ENCODE data around the gene MECP2.

MECP2 gene

GRCh38 chrX:154082396-154083125 is 15.0 kb downstream of the MECP2 start:
- H3K9ac ChIP-seq (ENCODE audit: low read depth, low read length) = no peak overlapping the region
- peaks cover 2% of the 10 kb centered on the region for H3K36me3 ChIP-seq (ENCODE audit: control insufficient read depth, insufficient read depth, low read length)
- no peaks in the 10 kb centered on the region for H3K27me3 ChIP-seq (ENCODE audit: control insufficient read depth, insufficient read depth, low read length)
- no peaks in the 10 kb centered on the region for H3K9me3 ChIP-seq (ENCODE audit: control insufficient read depth, insufficient read depth, low read length)
- H3K4me1 ChIP-seq (ENCODE audit: control insufficient read depth, insufficient read depth, low read length) = no peaks in the 10 kb centered on the region
- H3K4me3 ChIP-seq (ENCODE audit: low read depth, low read length) = no peak overlapping the region

DNA sequence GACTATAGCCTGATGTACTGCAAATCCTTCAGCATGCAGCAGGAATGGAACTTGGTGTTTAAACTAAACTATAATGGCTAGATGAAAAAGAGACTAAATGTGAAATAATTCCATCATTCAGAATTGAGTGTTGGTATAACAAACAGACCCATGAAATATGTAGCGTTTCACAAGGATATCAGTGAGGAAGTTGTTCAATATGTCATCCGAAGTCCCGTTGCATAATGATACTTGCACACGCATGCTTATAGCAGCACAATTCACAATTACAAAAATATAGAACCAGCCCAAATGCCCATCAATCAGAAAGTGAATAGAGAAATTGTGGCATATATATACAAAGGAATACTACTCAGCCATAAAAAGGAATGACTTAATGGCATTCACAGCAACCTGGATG is 20.4 kb downstream of the MECP2 start:
- Histone ChIP-seq H3K9ac (ENCODE audit: low read depth, low read length) (no peak overlapping the region), H3K4me1 (ENCODE audit: control insufficient read depth, insufficient read depth, low read length) (peaks cover 4% of the 10 kb centered on the region), H3K4me3 (ENCODE audit: low read depth, low read length) (no peak overlapping the region), H3K36me3 (ENCODE audit: control insufficient read depth, insufficient read depth, low read length) (peaks cover 2% of the 10 kb centered on the region), H3K9me3 (ENCODE audit: control insufficient read depth, insufficient read depth, low read length) (peaks cover 3% of the 10 kb centered on the region), H3K27me3 (ENCODE audit: control insufficient read depth, insufficient read depth, low read length) (no peaks in the 10 kb centered on the region)

DNA sequence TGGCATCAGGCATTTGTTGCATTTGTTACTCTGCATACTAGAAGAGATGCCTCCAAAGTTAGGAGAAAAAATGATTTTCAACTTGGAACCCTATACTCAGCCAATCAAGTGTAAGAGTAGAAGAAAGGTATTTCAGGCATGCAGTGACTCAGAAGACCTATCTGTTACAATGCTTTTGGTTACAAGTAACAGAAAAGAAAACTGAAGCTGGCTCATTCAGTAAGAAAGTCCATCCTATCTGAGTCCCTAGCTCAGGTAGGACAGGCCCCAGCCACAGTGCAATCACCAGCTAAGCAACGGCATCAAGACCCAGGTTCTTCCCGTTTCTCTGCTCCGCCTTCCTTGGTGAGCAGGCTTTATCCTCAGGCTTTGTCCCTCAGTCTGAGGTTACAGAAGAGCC is 23.3 kb downstream of the MECP2 start:
- no peak overlapping the region for H3K9ac ChIP-seq (ENCODE audit: low read depth, low read length)

GRCh38 chrX:154072192-154072591 is 25.3 kb downstream of the MECP2 start:
- peaks cover 3% of the 10 kb centered on the region for H3K9me3 ChIP-seq (ENCODE audit: control insufficient read depth, insufficient read depth, low read length)
- H3K36me3 ChIP-seq (ENCODE audit: control insufficient read depth, insufficient read depth, low read length) = no peaks in the 10 kb centered on the region
- H3K4me1 ChIP-seq (ENCODE audit: control insufficient read depth, insufficient read depth, low read length) = peaks cover 4% of the 10 kb centered on the region
- H3K9ac ChIP-seq (ENCODE audit: low read depth, low read length) = no peak overlapping the region
- no peak overlapping the region for H3K4me3 ChIP-seq (ENCODE audit: low read depth, low read length)
- H3K27me3 ChIP-seq (ENCODE audit: control insufficient read depth, insufficient read depth, low read length) = no peaks in the 10 kb centered on the region

More for the DNA sequence above, 23.3 kb downstream of the MECP2 start:
- H3K4me3 ChIP-seq (ENCODE audit: low read depth, low read length) = no peak overlapping the region
- no peaks in the 10 kb centered on the region for H3K27me3 ChIP-seq (ENCODE audit: control insufficient read depth, insufficient read depth, low read length)
- peaks cover 4% of the 10 kb centered on the region for H3K4me1 ChIP-seq (ENCODE audit: control insufficient read depth, insufficient read depth, low read length)
- peaks cover 3% of the 10 kb centered on the region for H3K9me3 ChIP-seq (ENCODE audit: control insufficient read depth, insufficient read depth, low read length)
- H3K36me3 ChIP-seq (ENCODE audit: control insufficient read depth, insufficient read depth, low read length) = no peaks in the 10 kb centered on the region

GRCh38 chrX:154068560-154068959 is 29.0 kb downstream of the MECP2 start:
- H3K36me3 ChIP-seq (ENCODE audit: control insufficient read depth, insufficient read depth, low read length) = no peaks in the 10 kb centered on the region
- no peaks in the 10 kb centered on the region for H3K4me1 ChIP-seq (ENCODE audit: control insufficient read depth, insufficient read depth, low read length)
- no peak overlapping the region for H3K9ac ChIP-seq (ENCODE audit: low read depth, low read length)
- H3K9me3 ChIP-seq (ENCODE audit: control insufficient read depth, insufficient read depth, low read length) = no peaks in the 10 kb centered on the region
- no peak overlapping the region for H3K4me3 ChIP-seq (ENCODE audit: low read depth, low read length)
- no peaks in the 10 kb centered on the region for H3K27me3 ChIP-seq (ENCODE audit: control insufficient read depth, insufficient read depth, low read length)

- H3K4me1 ChIP-seq (ENCODE audit: control insufficient read depth, insufficient read depth, low read length) = no peaks in the 10 kb centered on the region
- H3K9me3 ChIP-seq (ENCODE audit: control insufficient read depth, insufficient read depth, low read length) = no peaks in the 10 kb centered on the region
- no peaks in the 10 kb centered on the region for H3K27me3 ChIP-seq (ENCODE audit: control insufficient read depth, insufficient read depth, low read length)
- H3K9ac ChIP-seq (ENCODE audit: low read depth, low read length) = no peak overlapping the region
- H3K4me3 ChIP-seq (ENCODE audit: low read depth, low read length) = no peak overlapping the region
- H3K36me3 ChIP-seq (ENCODE audit: control insufficient read depth, insufficient read depth, low read length) = no peaks in the 10 kb centered on the region
These were observed 32.7 kb downstream of the MECP2 start for GRCh38 chrX:154064637-154065435.

GRCh38 chrX:154063234-154063633 is 34.3 kb downstream of the MECP2 start:
- Histone ChIP-seq H3K9me3 (ENCODE audit: control insufficient read depth, insufficient read depth, low read length) (no peaks in the 10 kb centered on the region), H3K36me3 (ENCODE audit: control insufficient read depth, insufficient read depth, low read length) (no peaks in the 10 kb centered on the region), H3K4me1 (ENCODE audit: control insufficient read depth, insufficient read depth, low read length) (no peaks in the 10 kb centered on the region), H3K9ac (ENCODE audit: low read depth, low read length) (no peak overlapping the region), H3K4me3 (ENCODE audit: low read depth, low read length) (no peak overlapping the region), H3K27me3 (ENCODE audit: control insufficient read depth, insufficient read depth, low read length) (no peaks in the 10 kb centered on the region)

DNA sequence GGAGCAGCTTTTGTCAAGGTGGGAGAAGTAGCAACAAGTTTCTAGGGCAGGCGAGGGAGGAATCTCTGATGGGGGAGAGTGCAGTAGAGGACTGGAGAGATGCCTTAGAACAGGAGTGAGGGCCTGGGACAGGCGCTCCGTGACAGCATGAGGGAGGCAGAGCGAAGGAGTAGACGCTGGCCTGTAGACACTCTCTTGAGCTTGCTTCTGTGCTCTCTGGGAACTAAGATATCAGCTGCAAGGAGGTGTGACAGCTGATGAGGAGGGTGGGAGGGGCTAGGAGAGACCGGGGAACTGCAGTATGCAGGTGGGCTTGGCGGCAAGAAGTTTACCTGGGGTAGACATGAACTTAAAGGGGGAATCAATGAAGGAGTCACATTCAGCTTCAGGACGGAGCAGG is 35.7 kb downstream of the MECP2 start:
- H3K4me3 ChIP-seq (ENCODE audit: low read depth, low read length) = no peak overlapping the region
- H3K9me3 ChIP-seq (ENCODE audit: control insufficient read depth, insufficient read depth, low read length) = no peaks in the 10 kb centered on the region
- no peaks in the 10 kb centered on the region for H3K27me3 ChIP-seq (ENCODE audit: control insufficient read depth, insufficient read depth, low read length)
- H3K36me3 ChIP-seq (ENCODE audit: control insufficient read depth, insufficient read depth, low read length) = no peaks in the 10 kb centered on the region
- H3K4me1 ChIP-seq (ENCODE audit: control insufficient read depth, insufficient read depth, low read length) = no peaks in the 10 kb centered on the region
- H3K9ac ChIP-seq (ENCODE audit: low read depth, low read length) = no peak overlapping the region

- Histone ChIP-seq H3K4me3 (ENCODE audit: low read depth, low read length) (no peak overlapping the region), H3K9me3 (ENCODE audit: control insufficient read depth, insufficient read depth, low read length) (no peaks in the 10 kb centered on the region), H3K9ac (ENCODE audit: low read depth, low read length) (no peak overlapping the region), H3K36me3 (ENCODE audit: control insufficient read depth, insufficient read depth, low read length) (no peaks in the 10 kb centered on the region), H3K27me3 (ENCODE audit: control insufficient read depth, insufficient read depth, low read length) (no peaks in the 10 kb centered on the region), H3K4me1 (ENCODE audit: control insufficient read depth, insufficient read depth, low read length) (no peaks in the 10 kb centered on the region)
These were observed 37.7 kb downstream of the MECP2 start for GRCh38 chrX:154059729-154060245.

DNA sequence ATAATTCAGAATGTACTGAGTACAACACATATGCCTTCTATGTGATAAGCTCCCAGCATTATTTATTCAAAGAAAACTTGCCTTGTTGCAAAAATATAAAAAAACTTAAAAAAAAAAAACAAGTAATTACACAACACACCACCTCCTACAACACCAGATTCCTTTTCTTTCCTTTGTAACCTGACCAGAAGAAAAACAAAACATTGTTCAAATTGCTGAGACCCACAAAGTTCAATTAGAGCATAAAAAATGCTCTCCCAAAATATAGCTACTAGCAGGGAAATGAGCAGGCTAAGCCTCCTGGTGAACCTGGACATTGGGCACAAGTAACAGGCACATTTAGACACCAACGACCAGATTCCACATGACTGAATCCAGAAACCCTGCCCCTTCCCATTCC is 38.3 kb downstream of the MECP2 start:
- Histone ChIP-seq H3K4me1 (ENCODE audit: control insufficient read depth, insufficient read depth, low read length) (no peaks in the 10 kb centered on the region), H3K9ac (ENCODE audit: low read depth, low read length) (no peak overlapping the region), H3K27me3 (ENCODE audit: control insufficient read depth, insufficient read depth, low read length) (no peaks in the 10 kb centered on the region), H3K36me3 (ENCODE audit: control insufficient read depth, insufficient read depth, low read length) (no peaks in the 10 kb centered on the region), H3K4me3 (ENCODE audit: low read depth, low read length) (no peak overlapping the region), H3K9me3 (ENCODE audit: control insufficient read depth, insufficient read depth, low read length) (no peaks in the 10 kb centered on the region)

- Histone ChIP-seq H3K36me3 (ENCODE audit: control insufficient read depth, insufficient read depth, low read length) (no peaks in the 10 kb centered on the region), H3K4me1 (ENCODE audit: control insufficient read depth, insufficient read depth, low read length) (no peaks in the 10 kb centered on the region), H3K27me3 (ENCODE audit: control insufficient read depth, insufficient read depth, low read length) (no peaks in the 10 kb centered on the region), H3K4me3 (ENCODE audit: low read depth, low read length) (no peak overlapping the region), H3K9me3 (ENCODE audit: control insufficient read depth, insufficient read depth, low read length) (no peaks in the 10 kb centered on the region), H3K9ac (ENCODE audit: low read depth, low read length) (no peak overlapping the region)
These were observed 39.1 kb downstream of the MECP2 start for GRCh38 chrX:154058214-154058997.
